Nephron progenitor cell (in vitro differentiated cells): Measurements from ENCODE around the gene CHPF2.
A peak's percentile ranks its signal among the peaks of the same experiment; 100 is the strongest.

Experiments used
- DNase-seq: peaks from one replicate; pipeline ENCODE4 v3.0.0; 2021
- H3K27ac Mint-ChIP-seq: 2 replicates; pipeline ENCODE4 v1.8.0; 2021; ENCODE audit warnings: mild to moderate bottlenecking, moderate library complexity, mixed read lengths
- H3K27me3 Mint-ChIP-seq: 2 replicates; pipeline ENCODE4 v1.8.0; 2021; ENCODE audit warnings: mild to moderate bottlenecking, low read depth, mixed read lengths; ENCODE audit not compliant: poor library complexity
- H3K36me3 Mint-ChIP-seq: 2 replicates; pipeline ENCODE4 v1.8.0; 2021; ENCODE audit warnings: low read depth, mixed read lengths
- H3K4me1 Mint-ChIP-seq: 2 replicates; pipeline ENCODE4 v1.8.0; 2021; ENCODE audit warnings: mixed read lengths
- H3K4me3 Mint-ChIP-seq: 2 replicates; pipeline ENCODE4 v1.8.0; 2021; ENCODE audit warnings: mild to moderate bottlenecking, moderate library complexity, mixed read lengths
- H3K9me3 Mint-ChIP-seq: 2 replicates; pipeline ENCODE4 v1.8.0; 2021; ENCODE audit warnings: mild to moderate bottlenecking, moderate library complexity, mixed read lengths
- TF ChIP-seq, protein P1 (sequence below): fragments of 200-600 bp; sonication (generic); IDR thresholded peaks from 2 replicates; pipeline ENCODE4 v1.5.0; 2021; ENCODE audit warnings: antibody characterized with exemption

The CHPF2 gene

DNA sequence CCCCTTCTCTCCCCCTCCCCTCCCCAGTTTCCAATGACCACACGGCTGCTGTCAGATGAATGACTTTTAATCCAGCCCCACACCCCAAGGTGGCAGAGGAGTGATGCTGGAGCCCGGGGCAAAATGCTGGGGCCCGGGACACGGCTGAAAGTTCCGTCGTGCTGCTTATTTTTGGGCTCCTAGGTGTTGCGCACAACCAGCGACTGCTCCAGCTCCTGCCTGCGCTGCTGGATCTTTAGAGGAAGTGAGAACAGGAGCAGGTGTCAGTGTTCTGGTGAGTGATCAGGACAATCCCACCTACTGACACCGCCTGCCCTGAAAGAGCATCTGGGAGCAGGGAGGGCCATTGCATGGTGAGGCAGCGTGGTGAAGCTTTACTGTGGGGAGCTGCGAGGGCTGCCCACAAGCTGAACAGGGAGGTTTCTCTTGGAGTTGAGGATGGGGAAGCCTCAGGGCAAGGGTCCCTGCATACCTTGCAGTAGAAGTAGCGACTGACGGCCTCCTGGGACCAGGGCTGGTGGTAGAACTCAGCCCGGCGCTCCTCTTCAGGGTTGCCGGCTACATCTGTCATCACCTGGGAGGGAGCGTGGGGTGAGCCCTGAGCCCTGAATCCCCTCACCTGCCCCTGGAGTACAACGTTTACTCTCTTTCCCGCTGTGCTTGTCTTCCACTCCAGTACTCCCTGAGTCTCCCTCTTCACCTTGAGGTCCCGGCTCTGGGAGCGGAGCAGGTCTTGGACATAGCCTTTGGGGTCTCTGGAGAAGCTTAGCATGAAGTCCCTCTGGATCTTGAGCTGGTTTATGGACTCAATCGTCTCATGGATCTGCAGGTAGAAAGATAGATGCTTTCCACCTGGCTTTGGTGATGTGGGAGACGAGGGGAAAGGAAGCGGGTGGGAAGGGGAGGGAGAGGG, 6.9 kb downstream of the CHPF2 start:
- no peaks in the 10 kb centered on the region for H3K9me3 Mint-ChIP-seq
- H3K36me3 Mint-ChIP-seq, result peaks cover 4% of the 10 kb centered on the region
- peaks cover 2% of the 10 kb centered on the region for H3K27me3 Mint-ChIP-seq
- TF ChIP-seq, protein P1, sequence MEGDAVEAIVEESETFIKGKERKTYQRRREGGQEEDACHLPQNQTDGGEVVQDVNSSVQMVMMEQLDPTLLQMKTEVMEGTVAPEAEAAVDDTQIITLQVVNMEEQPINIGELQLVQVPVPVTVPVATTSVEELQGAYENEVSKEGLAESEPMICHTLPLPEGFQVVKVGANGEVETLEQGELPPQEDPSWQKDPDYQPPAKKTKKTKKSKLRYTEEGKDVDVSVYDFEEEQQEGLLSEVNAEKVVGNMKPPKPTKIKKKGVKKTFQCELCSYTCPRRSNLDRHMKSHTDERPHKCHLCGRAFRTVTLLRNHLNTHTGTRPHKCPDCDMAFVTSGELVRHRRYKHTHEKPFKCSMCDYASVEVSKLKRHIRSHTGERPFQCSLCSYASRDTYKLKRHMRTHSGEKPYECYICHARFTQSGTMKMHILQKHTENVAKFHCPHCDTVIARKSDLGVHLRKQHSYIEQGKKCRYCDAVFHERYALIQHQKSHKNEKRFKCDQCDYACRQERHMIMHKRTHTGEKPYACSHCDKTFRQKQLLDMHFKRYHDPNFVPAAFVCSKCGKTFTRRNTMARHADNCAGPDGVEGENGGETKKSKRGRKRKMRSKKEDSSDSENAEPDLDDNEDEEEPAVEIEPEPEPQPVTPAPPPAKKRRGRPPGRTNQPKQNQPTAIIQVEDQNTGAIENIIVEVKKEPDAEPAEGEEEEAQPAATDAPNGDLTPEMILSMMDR, result no peak
- H3K4me3 Mint-ChIP-seq, result no peak overlapping the region
- H3K27ac Mint-ChIP-seq, result peak overlapping the region; percentile 78
- H3K4me1 Mint-ChIP-seq, result peaks cover 21% of the 10 kb centered on the region
- DNase-seq, result no peak

DNA sequence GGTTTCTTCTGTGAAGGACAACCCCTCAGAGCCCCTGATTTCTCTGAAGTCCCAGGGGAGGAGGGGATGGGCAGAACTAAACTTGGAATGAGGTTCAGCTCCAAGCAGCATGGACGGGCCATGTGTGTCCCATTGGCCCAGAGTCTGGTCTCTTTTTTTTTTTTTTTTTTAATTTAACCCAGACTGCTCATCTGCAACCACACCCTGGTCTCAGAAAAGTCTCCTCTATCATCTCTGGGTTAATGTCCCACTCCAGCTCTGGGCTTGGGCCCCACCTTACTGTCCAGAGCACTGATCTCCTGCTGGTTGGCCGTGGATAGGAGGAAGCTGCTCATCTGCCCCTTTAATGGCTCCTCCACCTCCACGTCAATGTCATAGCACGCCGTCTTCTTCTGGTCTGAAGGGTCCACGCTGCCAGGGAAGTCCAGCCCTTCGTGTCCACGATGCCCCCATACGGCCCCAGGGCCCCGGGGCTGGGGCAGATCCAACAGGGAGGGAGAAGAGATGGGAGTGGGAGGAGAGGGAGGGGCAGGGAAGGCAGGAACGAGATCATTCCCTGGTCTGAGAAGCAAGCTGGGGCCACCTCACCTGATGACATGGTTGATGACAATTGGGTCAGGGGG, 7.7 kb downstream of the CHPF2 start:
- Mint-ChIP-seq H3K4me1 (peaks cover 26% of the 10 kb centered on the region), H3K36me3 (peaks cover 4% of the 10 kb centered on the region), H3K4me3 (no peak overlapping the region), H3K27me3 (peaks cover 8% of the 10 kb centered on the region), H3K9me3 (no peaks in the 10 kb centered on the region), H3K27ac (peak overlapping the region; percentile 66)
- no peak for DNase-seq
- TF ChIP-seq, protein P1, result no peak

DNA sequence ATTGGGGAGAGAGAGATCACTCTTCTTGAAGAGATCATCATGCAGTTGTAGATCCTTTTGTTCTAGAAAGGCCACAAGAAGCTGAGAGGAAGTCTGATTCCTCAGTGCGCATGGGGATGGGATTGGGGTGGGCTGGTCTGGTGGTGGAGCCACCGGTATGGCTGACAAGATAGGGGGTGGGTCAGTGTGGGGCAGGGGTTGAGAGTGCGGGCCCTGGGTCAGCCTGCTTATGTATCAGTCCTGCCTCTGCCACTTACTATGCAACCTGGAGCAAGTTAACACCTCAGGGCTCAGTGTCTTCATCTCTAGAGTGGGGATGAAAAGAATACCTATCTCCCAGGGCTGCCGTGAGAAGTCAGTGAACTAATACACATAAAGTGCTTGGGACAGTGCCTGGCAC, 8.3 kb downstream of the CHPF2 start:
- TF ChIP-seq, protein P1, result no peak
- Mint-ChIP-seq H3K4me3 (no peak overlapping the region), H3K9me3 (no peaks in the 10 kb centered on the region), H3K27me3 (peaks cover 8% of the 10 kb centered on the region), H3K4me1 (peaks cover 26% of the 10 kb centered on the region), H3K27ac (peak overlapping the region; percentile 66), H3K36me3 (peaks cover 4% of the 10 kb centered on the region)
- no peak for DNase-seq

DNA sequence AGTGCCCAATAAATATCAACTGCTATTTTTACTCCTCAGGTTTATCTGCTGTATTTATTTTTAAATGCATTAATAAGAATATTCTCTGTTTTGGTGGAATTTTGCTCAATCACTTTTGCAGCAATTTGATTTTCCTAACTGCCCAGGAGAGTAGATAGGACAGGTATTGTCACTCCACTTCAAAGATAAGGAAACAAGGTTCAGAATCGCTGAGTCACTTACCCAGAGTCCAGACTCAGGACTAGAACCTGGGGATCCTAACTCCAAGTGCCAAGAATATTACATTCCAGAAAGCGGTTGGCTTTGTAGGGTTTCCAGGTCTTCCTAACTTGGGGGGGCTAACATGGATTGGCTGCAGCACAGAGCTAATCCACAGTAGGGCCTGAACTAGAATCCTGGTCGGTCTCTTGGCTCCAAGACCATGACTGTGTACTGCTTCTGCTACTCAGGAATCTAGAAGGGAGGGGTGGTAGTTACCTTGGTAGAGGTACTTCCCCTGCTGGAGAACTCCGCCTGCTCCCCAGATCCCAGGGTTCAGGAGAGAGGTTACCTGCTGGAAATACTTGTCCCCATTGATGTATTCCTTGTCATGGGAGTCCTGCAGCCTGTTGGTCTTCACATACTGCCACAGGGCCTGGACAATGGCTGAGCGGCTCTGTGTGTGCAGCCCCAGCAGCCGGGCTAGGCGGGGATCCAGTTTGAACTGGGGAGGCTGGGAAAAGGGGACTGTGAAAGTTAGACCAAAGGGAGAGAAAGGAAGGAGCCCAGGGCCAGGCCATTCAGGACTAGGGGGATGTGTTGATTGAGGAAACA, 8.9 kb downstream of the CHPF2 start:
- no peak overlapping the region for H3K4me3 Mint-ChIP-seq
- no peak overlapping the region for H3K27ac Mint-ChIP-seq
- H3K9me3 Mint-ChIP-seq, result no peaks in the 10 kb centered on the region
- peaks cover 4% of the 10 kb centered on the region for H3K36me3 Mint-ChIP-seq
- H3K27me3 Mint-ChIP-seq, result peaks cover 10% of the 10 kb centered on the region
- TF ChIP-seq, protein P1, result no peak
- H3K4me1 Mint-ChIP-seq, result peaks cover 31% of the 10 kb centered on the region
- no peak for DNase-seq

DNA sequence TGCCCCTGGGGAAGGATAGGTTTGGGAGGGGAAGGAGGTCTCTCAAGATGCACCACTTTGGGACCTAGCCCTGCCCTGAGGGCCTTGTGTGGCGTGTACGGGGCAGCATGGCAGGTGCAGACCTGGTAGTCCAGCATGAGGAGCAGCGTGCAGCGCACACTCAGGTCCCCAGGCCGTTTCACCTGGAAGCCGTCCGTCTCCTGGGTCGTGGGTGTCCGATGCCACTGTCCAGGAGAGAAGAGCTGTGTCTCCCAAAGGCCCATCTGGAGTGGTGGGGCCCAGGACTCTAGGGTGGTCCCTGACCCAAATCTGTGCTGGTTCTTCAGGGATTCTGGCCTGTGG, 9.4 kb downstream of the CHPF2 start:
- no peak overlapping the region for H3K4me3 Mint-ChIP-seq
- peaks cover 36% of the 10 kb centered on the region for H3K4me1 Mint-ChIP-seq
- no peaks in the 10 kb centered on the region for H3K9me3 Mint-ChIP-seq
- H3K27ac Mint-ChIP-seq, result no peak overlapping the region
- peaks cover 4% of the 10 kb centered on the region for H3K36me3 Mint-ChIP-seq
- TF ChIP-seq, protein P1, result no peak
- DNase-seq, result no peak
- peaks cover 14% of the 10 kb centered on the region for H3K27me3 Mint-ChIP-seq
